H9 (cell line): ENCODE results near the gene TFDP1. TPM values are rescaled to one million over a fixed set of nuclear protein-coding genes. Genes with fewer than 3 reads are reported as not detected.

Experiments
- DNase-seq: peaks from one replicate; pipeline ENCODE4 v3.0.0-alpha.2; 2017
- H2AFZ ChIP-seq: one replicate; pipeline ENCODE4 v1.6.1; 2013; ENCODE audit warnings: mild to moderate bottlenecking, low read length, control low read depth, moderate library complexity
- H2AK5ac ChIP-seq: 2 replicates; pipeline ENCODE4 v1.6.1; 2013; ENCODE audit warnings: low read length, control low read depth, mixed read lengths; ENCODE audit not compliant: insufficient read length
- H2BK120ac ChIP-seq: one replicate; pipeline ENCODE4 v1.6.1; 2013; ENCODE audit warnings: low read depth, mild to moderate bottlenecking, low read length, control low read depth, inconsistent platforms; ENCODE audit not compliant: poor library complexity, severe bottlenecking
- H2BK12ac ChIP-seq: 2 replicates; pipeline ENCODE4 v1.6.1; 2013; ENCODE audit warnings: low read length, control low read depth, mixed read lengths, low read depth; ENCODE audit not compliant: insufficient read length
- H2BK15ac ChIP-seq: 2 replicates; pipeline ENCODE4 v1.6.1; 2013; ENCODE audit warnings: low read depth, low read length, control low read depth
- H2BK20ac ChIP-seq: one replicate; pipeline ENCODE4 v1.6.1; 2013; ENCODE audit warnings: low read depth, mild to moderate bottlenecking, low read length, control low read depth, inconsistent platforms; ENCODE audit not compliant: poor library complexity, severe bottlenecking
- H2BK5ac ChIP-seq: 2 replicates; pipeline ENCODE4 v1.6.1; 2013; ENCODE audit warnings: low read length, control low read depth, mixed read lengths; ENCODE audit not compliant: insufficient read length
- H3K14ac ChIP-seq: 2 replicates; pipeline ENCODE4 v1.6.1; 2013; ENCODE audit warnings: low read length, control low read depth; ENCODE audit not compliant: insufficient read depth
- H3K18ac ChIP-seq: 2 replicates; pipeline ENCODE4 v1.6.1; 2013; ENCODE audit warnings: low read depth, mild to moderate bottlenecking, mixed read lengths, low read length, control low read depth; ENCODE audit not compliant: insufficient read length
- H3K23ac ChIP-seq: 2 replicates; pipeline ENCODE4 v1.6.1; 2013; ENCODE audit warnings: low read length, control low read depth, mixed read lengths, low read depth; ENCODE audit not compliant: insufficient read length
- H3K23me2 ChIP-seq: 2 replicates; pipeline ENCODE4 v1.6.1; 2013; ENCODE audit warnings: low read depth, mild to moderate bottlenecking, mixed read lengths, low read length, control low read depth; ENCODE audit not compliant: insufficient read length, poor library complexity, severe bottlenecking
- H3K27ac ChIP-seq: 2 replicates; pipeline ENCODE4 v1.5.1; 2013; ENCODE audit warnings: low read length, control low read depth, mixed read lengths, low read depth; ENCODE audit not compliant: insufficient read length
- H3K27me3 ChIP-seq: 2 replicates; pipeline ENCODE4 v1.6.1; 2013; ENCODE audit warnings: low read length, control low read depth, inconsistent platforms; ENCODE audit not compliant: insufficient read depth
- H3K4ac ChIP-seq: 2 replicates; pipeline ENCODE4 v1.6.1; 2013; ENCODE audit warnings: low read depth, mild to moderate bottlenecking, control low read depth, inconsistent platforms, low read length, moderate library complexity
- H3K4me1 ChIP-seq: 2 replicates; pipeline ENCODE4 v1.6.1; 2013; ENCODE audit warnings: low read length, control low read depth, inconsistent platforms; ENCODE audit not compliant: insufficient read depth
- H3K4me2 ChIP-seq: 2 replicates; pipeline ENCODE4 v1.6.1; 2013; ENCODE audit warnings: low read length, control low read depth, mixed read lengths; ENCODE audit not compliant: insufficient read length, insufficient read depth
- H3K56ac ChIP-seq: 2 replicates; pipeline ENCODE4 v1.6.1; 2013; ENCODE audit warnings: low read depth, mild to moderate bottlenecking, mixed read lengths, low read length, control low read depth; ENCODE audit not compliant: insufficient read length
- H3K79me1 ChIP-seq: 2 replicates; pipeline ENCODE4 v1.6.1; 2013; ENCODE audit warnings: low read depth, mild to moderate bottlenecking, moderate library complexity, low read length, control low read depth, inconsistent platforms; ENCODE audit not compliant: insufficient read depth, poor library complexity, severe bottlenecking
- H3K79me2 ChIP-seq: 2 replicates; pipeline ENCODE4 v1.6.1; 2013; ENCODE audit warnings: low read length, control low read depth, inconsistent platforms; ENCODE audit not compliant: insufficient read depth
- H3K9ac ChIP-seq: 2 replicates; pipeline ENCODE4 v1.6.1; 2013; ENCODE audit warnings: low read length, control low read depth, mixed read lengths; ENCODE audit not compliant: insufficient read length; ENCODE audit errors: extremely low read depth
- H3K9me3 ChIP-seq: one replicate; pipeline ENCODE4 v1.6.1; 2013; ENCODE audit warnings: low read depth, low read length, inconsistent platforms; ENCODE audit not compliant: control insufficient read depth
- H3T11ph ChIP-seq: one replicate; pipeline ENCODE4 v1.6.1; 2013; ENCODE audit warnings: mild to moderate bottlenecking, low read length, control low read depth, inconsistent platforms
- H4K20me1 ChIP-seq: one replicate; pipeline ENCODE4 v1.6.1; 2013; ENCODE audit not compliant: control insufficient read depth, insufficient read length, insufficient read depth
- H4K5ac ChIP-seq: 2 replicates; pipeline ENCODE4 v1.6.1; 2013; ENCODE audit warnings: low read depth, mild to moderate bottlenecking, mixed read lengths, low read length, control low read depth; ENCODE audit not compliant: insufficient read length
- H4K8ac ChIP-seq: replicated peaks from 2 replicates; pipeline ENCODE4 v1.6.1; 2013; ENCODE audit warnings: low read length, control low read depth, mixed read lengths, low read depth; ENCODE audit not compliant: insufficient read length
- H4K91ac ChIP-seq: 2 replicates; pipeline ENCODE4 v1.6.1; 2013; ENCODE audit warnings: low read depth, mild to moderate bottlenecking, moderate library complexity, mixed read lengths, low read length, control low read depth; ENCODE audit not compliant: insufficient read length
- H3K27ac Mint-ChIP-seq, 3 experiments: 2 replicates in 2 of 3; 3 replicates in 1 of 3; pipeline ENCODE4 v1.8.0; 2020 to 2021; ENCODE audit warnings: mixed read lengths in 3 of 3, mild to moderate bottlenecking in 1 of 3, moderate library complexity in 1 of 3
- H3K27me3 Mint-ChIP-seq: 2 replicates; pipeline ENCODE4 v1.8.0; 2021; ENCODE audit warnings: low read depth, mild to moderate bottlenecking, moderate library complexity, mixed read lengths
- H3K36me3 Mint-ChIP-seq, 3 experiments: 2 replicates in 2 of 3; 3 replicates in 1 of 3; pipeline ENCODE4 v1.8.0; 2020 to 2021; ENCODE audit warnings: low read depth in 3 of 3, mixed read lengths in 3 of 3; ENCODE audit not compliant: insufficient read depth in 1 of 3
- H3K4me1 Mint-ChIP-seq, 2 experiments: 2 replicates each; pipeline ENCODE4 v1.8.0; 2020; ENCODE audit warnings: mixed read lengths in 2 of 2
- H3K4me3 Mint-ChIP-seq, 2 experiments: 2 replicates in 1 of 2; 3 replicates in 1 of 2; pipeline ENCODE4 v1.8.0; 2020 to 2021; ENCODE audit warnings: mild to moderate bottlenecking in 2 of 2, mixed read lengths in 2 of 2, moderate library complexity in 1 of 2
- H3K9me3 Mint-ChIP-seq, 2 experiments: 2 replicates in 1 of 2; 3 replicates in 1 of 2; pipeline ENCODE4 v1.8.0; 2020; ENCODE audit warnings: mild to moderate bottlenecking in 2 of 2, mixed read lengths in 2 of 2, moderate library complexity in 1 of 2
- WGBS: extraction: QIAGEN DNeasy Blood & Tissue Kit; methylation state at CpG from one replicate; pipeline ENCODE4 v1.1.7; 2013; ENCODE audit warnings: missing lambda C conversion rate, low lambda C conversion rate, mixed read lengths; ENCODE audit not compliant: insufficient read length; ENCODE audit errors: extremely low coverage; 5-methylcytosine and 5-hydroxymethylcytosine counted together
- total RNA-seq: library from RNA; stranded (reverse); gene quantifications from 2 replicates; pipeline ENCODE4 v1.2.1, GENCODE V29; 2021
- TF ChIP-seq, protein P1 (sequence below): fragments of 200-600 bp; sonication (generic); conservative IDR thresholded peaks from 3 replicates; pipeline ENCODE4 v1.8.0; 2021; ENCODE audit warnings: antibody characterized with exemption, mild to moderate bottlenecking

Gene TFDP1
- total RNA-seq, 1 experiment from 2014 or later = 111 TPM

GRCh38 chr13:113655346-113656002, 70.9 kb downstream of the TFDP1 start:
- no CpG with 5 or more reads among the region's 15 CpGs for WGBS
- DNase-seq = no peak
- H4K20me1 ChIP-seq = no peaks in the 10 kb centered on the region
- Mint-ChIP-seq H3K27me3 (no peaks in the 10 kb centered on the region; the same call in 1 of the 2 replicates), H3K27ac (no peak overlapping the region), H3K9me3 (no peaks in the 10 kb centered on the region), H3K4me3 (no peak overlapping the region), H3K4me1 (peaks cover 2 to 3% of the 10 kb centered on the region in 2 experiments; a peak in 2 of 4 replicates), H3K36me3 (no peaks in the 10 kb centered on the region)
- H2BK5ac ChIP-seq = no peak overlapping the region
- no peaks in the 10 kb centered on the region for H3K4me1 ChIP-seq
- no peak overlapping the region for H3K9ac ChIP-seq
- H3K4me2 ChIP-seq = no peak overlapping the region
- H3K27ac ChIP-seq = no peak overlapping the region
- H3K27me3 ChIP-seq = no peaks in the 10 kb centered on the region
- H3K14ac ChIP-seq = no peak overlapping the region
- no peak overlapping the region for H2BK120ac ChIP-seq
- H3K56ac ChIP-seq = no peak overlapping the region
- no peaks in the 10 kb centered on the region for H3K79me2 ChIP-seq
- H3T11ph ChIP-seq = no peak overlapping the region
- TF ChIP-seq, protein P1, sequence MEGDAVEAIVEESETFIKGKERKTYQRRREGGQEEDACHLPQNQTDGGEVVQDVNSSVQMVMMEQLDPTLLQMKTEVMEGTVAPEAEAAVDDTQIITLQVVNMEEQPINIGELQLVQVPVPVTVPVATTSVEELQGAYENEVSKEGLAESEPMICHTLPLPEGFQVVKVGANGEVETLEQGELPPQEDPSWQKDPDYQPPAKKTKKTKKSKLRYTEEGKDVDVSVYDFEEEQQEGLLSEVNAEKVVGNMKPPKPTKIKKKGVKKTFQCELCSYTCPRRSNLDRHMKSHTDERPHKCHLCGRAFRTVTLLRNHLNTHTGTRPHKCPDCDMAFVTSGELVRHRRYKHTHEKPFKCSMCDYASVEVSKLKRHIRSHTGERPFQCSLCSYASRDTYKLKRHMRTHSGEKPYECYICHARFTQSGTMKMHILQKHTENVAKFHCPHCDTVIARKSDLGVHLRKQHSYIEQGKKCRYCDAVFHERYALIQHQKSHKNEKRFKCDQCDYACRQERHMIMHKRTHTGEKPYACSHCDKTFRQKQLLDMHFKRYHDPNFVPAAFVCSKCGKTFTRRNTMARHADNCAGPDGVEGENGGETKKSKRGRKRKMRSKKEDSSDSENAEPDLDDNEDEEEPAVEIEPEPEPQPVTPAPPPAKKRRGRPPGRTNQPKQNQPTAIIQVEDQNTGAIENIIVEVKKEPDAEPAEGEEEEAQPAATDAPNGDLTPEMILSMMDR = no peak
- no peak overlapping the region for H3K4ac ChIP-seq
- H2BK15ac ChIP-seq = no peak overlapping the region
- H2BK20ac ChIP-seq = no peak overlapping the region
- no peak overlapping the region for H3K23ac ChIP-seq
- H2AK5ac ChIP-seq = no peak overlapping the region
- no peak overlapping the region for H2BK12ac ChIP-seq
- H3K23me2 ChIP-seq = no peaks in the 10 kb centered on the region
- H4K5ac ChIP-seq = no peak overlapping the region
- no peak overlapping the region for H3K18ac ChIP-seq
- H2AFZ ChIP-seq = no peak overlapping the region
- no peaks in the 10 kb centered on the region for H3K9me3 ChIP-seq
- H4K8ac ChIP-seq = no peak overlapping the region
- H4K91ac ChIP-seq = no peak overlapping the region
- no peaks in the 10 kb centered on the region for H3K79me1 ChIP-seq
